NCI-H1092 (cell line): ENCODE data around the gene PDE8A.

ENCODE experiments used
- DNase-seq: peaks from one replicate; lab custom pipeline; 2025; lab: John Stamatoyannopoulos, UW

The PDE8A gene, protein sequence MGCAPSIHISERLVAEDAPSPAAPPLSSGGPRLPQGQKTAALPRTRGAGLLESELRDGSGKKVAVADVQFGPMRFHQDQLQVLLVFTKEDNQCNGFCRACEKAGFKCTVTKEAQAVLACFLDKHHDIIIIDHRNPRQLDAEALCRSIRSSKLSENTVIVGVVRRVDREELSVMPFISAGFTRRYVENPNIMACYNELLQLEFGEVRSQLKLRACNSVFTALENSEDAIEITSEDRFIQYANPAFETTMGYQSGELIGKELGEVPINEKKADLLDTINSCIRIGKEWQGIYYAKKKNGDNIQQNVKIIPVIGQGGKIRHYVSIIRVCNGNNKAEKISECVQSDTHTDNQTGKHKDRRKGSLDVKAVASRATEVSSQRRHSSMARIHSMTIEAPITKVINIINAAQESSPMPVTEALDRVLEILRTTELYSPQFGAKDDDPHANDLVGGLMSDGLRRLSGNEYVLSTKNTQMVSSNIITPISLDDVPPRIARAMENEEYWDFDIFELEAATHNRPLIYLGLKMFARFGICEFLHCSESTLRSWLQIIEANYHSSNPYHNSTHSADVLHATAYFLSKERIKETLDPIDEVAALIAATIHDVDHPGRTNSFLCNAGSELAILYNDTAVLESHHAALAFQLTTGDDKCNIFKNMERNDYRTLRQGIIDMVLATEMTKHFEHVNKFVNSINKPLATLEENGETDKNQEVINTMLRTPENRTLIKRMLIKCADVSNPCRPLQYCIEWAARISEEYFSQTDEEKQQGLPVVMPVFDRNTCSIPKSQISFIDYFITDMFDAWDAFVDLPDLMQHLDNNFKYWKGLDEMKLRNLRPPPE

GRCh38 chr15:84981711-84982300 lies at the start of gene PDE8A:
PDE8A (plus strand) TSS chr15:84981856; CDS start chr15:84982163, 307 bp downstream.
- DNase-seq, result peak; percentile 2

DNA sequence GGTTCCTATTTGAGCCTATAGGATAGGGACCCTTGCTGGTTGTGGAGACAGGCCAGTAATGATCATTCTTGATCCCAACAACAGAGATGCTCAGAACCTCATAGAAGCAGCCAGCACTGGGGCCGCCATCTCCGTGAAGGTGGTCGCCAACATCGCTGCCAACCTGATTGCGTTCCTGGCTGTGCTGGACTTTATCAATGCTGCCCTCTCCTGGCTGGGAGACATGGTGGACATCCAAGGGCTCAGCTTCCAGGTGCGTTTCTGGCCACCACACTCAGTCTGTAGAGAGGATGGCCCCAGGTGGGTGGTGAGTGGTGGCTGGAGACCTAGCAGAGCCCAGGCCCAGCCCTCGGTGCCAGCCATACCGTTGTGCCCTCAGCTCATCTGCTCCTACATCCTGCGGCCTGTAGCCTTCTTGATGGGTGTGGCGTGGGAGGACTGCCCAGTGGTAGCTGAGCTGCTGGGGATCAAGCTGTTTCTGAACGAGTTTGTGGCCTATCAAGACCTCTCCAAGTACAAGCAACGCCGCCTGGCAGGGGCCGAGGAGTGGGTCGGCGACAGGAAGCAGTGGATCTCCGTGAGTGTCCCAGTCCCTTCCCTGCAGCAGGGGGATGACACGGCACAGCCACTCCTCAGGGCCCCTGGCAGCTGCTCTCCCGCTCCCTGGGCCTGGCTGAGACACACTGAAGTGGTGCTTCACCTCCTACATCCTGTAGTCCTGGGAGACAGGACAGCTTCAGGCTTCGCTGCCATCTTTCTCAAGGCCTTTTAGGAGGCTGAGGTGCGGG lies 46.5 kb upstream of the PDE8A start:
- no peak for DNase-seq

GRCh38 chr15:84937144-84937543 lies 44.5 kb upstream of the PDE8A start:
- DNase-seq, result no peak

DNA sequence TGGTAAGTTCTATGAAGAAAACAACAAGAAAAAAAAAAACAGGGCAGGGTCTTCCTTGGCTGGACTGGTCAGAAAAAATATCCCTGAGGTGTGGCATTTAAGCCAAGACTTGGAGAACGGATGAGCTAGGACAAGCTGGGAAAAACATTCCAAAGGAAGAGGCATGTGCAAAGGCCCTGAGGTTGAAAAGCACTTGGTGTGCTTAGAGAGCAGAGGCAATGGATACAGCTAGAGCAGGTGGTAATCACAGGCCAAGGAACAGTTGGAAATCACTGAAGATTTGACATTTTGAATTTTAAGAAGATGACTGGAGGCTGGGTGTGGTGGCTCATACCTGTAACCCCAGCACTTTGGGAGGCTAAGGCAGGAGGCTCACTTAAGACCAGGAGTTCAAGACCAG lies 42.9 kb upstream of the PDE8A start:
- DNase-seq, result no peak

GRCh38 chr15:84940399-84940798 lies 41.3 kb upstream of the PDE8A start:
- no peak for DNase-seq

GRCh38 chr15:84942456-84942855 lies 39.2 kb upstream of the PDE8A start:
- no peak for DNase-seq

- DNase-seq, result no peak
Measured at GRCh38 chr15:84944311-84944710, 37.3 kb upstream of the PDE8A start.

DNA sequence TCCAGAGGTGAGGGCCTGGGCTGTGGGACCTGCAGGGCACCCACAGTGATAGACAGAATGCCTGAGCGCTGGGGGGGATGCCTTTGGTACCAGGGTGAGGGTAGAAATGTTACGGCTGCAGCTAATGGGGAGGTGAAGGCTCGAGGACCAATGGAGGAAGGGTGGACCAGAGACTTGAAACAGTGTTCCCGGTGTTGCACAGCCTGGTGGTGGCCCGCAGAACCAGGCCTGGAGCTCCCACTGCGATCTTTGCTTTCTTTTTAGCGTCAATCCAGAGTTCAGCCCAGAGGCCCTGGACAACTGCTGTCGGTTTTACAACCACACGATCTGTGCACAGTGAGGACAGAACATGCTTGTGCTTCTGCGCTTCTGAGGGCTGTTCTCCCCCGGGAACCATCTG lies 36.8 kb upstream of the PDE8A start:
- no peak for DNase-seq

- no peak for DNase-seq
Measured at GRCh38 chr15:84946772-84947489, 34.7 kb upstream of the PDE8A start.

DNA sequence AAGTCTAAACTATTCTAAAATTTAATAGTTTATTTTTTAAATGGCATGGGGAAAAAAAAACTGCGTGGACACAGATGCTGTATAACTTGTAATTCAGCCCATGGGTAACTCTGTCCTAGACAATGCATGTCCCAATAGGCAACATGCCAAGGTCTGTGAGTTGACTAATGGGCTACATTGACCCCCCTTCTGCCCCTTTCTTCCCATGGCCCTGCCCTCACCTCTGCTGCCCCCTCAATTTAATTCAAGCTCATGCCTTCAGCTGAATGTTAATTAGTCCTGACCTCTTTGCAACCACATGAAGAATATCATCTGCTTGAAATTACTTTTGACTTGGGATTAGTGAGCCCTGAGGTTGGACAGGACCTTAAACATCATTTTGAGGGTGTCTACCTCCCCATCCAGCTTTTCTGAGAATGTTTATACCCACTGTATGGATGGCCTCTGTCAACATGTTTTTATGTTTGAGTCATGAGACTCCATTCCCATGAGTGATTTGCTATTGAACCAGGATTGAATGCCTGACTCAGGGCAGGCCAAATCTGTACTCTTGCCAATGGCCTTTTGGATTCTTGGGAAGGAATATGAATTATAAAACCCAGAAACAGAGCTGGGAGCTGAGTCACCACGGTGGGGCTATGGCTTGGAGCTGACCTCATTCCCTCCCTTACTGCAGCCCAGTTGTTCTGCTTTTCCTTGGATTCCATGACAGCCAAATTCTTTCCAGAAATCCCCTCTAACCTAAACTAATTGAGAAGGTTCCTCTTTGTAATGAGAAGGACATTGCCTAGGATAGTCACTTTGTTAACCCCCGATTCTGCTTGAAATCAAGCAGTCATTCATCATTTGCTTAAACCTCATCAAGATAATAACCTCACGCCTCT lies 33.5 kb upstream of the PDE8A start:
- DNase-seq, result no peak

DNA sequence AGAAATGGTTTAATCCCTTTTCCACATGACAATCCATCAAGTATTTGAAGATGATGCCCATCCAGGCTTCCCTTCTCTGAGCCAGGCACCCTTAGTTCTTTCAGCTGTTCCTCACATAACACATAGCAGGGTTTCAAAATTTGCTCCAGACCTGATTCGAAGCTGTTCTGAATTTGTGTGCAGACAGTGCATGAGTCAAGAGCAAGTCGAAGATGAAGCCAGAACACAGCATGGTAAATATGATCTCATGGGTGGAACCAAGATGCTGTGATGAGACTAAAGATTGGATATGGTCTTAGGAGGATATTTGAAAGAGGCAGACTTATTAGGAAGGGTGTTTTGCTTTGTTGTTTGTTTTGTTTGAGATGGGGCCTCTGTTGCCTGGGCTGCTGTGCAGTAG lies 32.6 kb upstream of the PDE8A start:
- DNase-seq, result no peak

- DNase-seq, result no peak
Measured at GRCh38 chr15:84949845-84950569, 31.6 kb upstream of the PDE8A start.

GRCh38 chr15:84950570-84951111 lies 31.0 kb upstream of the PDE8A start:
- DNase-seq, result no peak

DNA sequence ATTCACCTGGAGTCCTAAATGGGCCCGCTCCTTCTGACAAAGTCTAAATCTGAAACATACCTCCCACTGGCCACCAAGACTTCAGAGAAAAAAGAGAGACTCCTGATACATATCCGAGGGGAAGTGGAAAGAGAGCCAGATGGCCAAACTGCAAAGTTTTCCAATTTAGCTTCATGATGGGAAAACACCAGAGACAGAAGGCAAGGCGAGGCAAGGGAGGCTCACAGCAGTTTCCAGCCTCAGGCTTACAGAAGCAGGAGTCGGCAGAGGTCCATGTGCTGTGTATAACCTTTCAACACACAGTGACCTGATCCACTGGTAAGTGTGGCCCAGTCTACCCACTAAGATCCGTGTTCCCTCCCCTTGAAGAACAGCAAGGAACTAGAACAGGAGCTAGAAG lies 29.9 kb upstream of the PDE8A start:
- DNase-seq, result no peak

DNA sequence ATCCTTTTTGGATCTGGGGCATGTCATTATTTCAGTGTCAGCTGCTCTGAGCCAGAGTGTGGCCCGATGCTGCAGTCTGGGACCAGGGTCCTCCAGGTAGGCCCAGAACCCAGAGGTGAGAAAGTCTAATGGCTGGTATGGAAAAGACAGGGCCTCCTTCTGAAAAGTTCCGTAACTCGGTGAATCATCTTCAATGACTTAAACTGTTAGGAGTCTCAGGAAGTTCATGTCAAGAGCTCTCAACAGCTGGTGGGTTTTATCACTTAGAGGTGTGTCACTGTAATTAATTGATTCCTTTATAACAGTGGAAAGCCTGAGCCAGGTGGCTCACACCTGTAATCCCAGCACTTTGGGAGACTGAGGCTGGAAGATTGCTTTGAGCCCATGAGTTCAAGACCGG lies 28.5 kb upstream of the PDE8A start:
- DNase-seq, result no peak

DNA sequence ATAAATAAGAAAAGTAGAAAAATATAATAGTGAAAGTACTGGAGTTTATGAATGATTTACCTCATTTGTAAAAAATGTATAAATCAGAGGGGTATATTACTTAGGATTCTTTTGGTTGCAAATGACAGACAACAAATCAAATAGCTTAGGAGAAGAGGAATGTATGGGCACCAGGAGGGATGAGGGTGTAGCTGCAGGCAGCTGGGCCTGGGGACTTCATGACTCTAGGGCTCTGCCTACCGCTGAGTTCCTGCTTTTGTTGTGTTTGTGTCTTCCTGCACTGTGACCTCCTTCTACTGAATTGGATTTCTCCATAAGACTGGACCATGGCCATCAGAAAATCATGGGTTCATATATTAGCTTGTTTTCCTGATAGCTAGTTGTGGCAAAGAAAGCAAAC lies 27.9 kb upstream of the PDE8A start:
- DNase-seq, result no peak

DNA sequence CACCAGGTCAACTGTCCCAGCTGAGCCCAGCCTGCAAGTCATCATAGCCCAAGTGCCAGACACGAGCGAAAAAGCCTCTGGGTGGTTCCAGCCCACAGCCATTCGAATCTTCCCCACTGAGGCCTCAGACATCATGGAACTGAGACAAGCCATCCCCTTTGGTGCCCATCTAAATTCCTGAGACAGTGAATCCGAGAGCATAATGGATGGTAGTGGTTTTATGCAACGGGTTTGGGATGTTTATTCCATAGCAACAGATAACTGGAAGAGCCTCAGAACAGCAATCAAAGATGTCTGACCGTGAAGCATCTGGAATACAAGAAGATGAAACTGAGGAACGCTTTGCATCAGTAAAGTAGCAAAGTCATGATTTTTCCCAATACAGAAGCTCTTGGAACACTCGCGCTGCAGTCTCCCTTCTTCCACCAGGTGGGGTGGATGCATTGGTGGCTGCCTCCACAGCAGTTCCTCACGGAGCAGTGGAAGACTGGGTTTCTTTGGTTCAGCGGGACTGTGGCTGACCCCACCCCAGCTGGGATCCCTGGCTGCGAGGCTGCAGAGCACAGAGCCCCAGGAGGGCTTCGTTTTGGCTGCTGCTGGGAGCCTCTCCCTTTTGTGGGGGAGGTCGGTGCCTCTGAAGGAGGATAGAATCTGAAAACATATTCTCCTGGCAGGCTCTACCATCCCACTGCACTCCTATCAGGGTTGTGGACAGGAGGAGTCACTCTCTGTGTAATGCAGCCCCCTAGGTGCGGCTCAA lies 26.4 kb upstream of the PDE8A start:
- DNase-seq, result peak; percentile 25

GRCh38 chr15:84956199-84956598 lies 25.5 kb upstream of the PDE8A start:
- no peak for DNase-seq
